Measurements from ENCODE around the gene HNRNPUL1.
A peak's percentile ranks its signal among the peaks of the same experiment; 100 is the strongest.

HNRNPUL1 gene

GRCh38 chr19:41328157-41328841 is 64.1 kb downstream of the HNRNPUL1 start:
- Histone ChIP-seq H3K4me3 (replicated peaks; ENCODE audit: low read depth, low read length) (peak overlapping the region; percentile 72), H3K36me3 (ENCODE audit: control insufficient read depth, insufficient read depth, low read length) (peaks cover 13% of the 10 kb centered on the region), H3K27me3 (replicated peaks; ENCODE audit: control insufficient read depth, insufficient read depth, low read length) (no peaks in the 10 kb centered on the region)
- no peak for DNase-seq (ENCODE audit: extremely low read depth, insufficient read length)
- TF ChIP-seq, protein P1, sequence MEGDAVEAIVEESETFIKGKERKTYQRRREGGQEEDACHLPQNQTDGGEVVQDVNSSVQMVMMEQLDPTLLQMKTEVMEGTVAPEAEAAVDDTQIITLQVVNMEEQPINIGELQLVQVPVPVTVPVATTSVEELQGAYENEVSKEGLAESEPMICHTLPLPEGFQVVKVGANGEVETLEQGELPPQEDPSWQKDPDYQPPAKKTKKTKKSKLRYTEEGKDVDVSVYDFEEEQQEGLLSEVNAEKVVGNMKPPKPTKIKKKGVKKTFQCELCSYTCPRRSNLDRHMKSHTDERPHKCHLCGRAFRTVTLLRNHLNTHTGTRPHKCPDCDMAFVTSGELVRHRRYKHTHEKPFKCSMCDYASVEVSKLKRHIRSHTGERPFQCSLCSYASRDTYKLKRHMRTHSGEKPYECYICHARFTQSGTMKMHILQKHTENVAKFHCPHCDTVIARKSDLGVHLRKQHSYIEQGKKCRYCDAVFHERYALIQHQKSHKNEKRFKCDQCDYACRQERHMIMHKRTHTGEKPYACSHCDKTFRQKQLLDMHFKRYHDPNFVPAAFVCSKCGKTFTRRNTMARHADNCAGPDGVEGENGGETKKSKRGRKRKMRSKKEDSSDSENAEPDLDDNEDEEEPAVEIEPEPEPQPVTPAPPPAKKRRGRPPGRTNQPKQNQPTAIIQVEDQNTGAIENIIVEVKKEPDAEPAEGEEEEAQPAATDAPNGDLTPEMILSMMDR (IDR thresholded peaks at IDR 0.05; ENCODE audit: insufficient read depth, low read length, poor library complexity, severe bottlenecking): no peak

DNA sequence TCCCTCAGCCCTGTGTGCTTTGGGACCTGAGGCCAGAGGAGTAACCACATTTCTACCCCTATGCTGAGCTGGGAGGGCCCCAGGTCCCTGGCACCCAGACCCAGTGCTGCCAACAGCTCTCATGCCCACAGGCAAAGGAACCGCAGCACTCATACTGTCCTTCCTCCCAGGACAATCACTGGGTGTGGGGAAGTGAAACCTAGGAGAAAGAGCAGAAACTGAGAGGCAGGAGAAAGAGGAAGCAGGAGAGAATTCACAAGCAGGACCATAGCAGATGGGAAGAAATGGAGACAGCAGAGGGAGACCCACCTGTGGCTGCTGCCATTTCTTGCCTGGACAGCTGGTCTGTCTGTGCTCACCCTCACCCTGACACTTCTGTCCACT is 64.7 kb downstream of the HNRNPUL1 start:
- no peak for DNase-seq (ENCODE audit: extremely low read depth, insufficient read length)
- no peak overlapping the region for H3K4me3 ChIP-seq (replicated peaks; ENCODE audit: low read depth, low read length)
- H3K27me3 ChIP-seq (replicated peaks; ENCODE audit: control insufficient read depth, insufficient read depth, low read length): no peaks in the 10 kb centered on the region
- TF ChIP-seq, protein P1 (IDR thresholded peaks at IDR 0.05; ENCODE audit: insufficient read depth, low read length, poor library complexity, severe bottlenecking): no peak
- peaks cover 10% of the 10 kb centered on the region for H3K36me3 ChIP-seq (ENCODE audit: control insufficient read depth, insufficient read depth, low read length)

- no peak overlapping the region for H3K4me3 ChIP-seq (replicated peaks; ENCODE audit: low read depth, low read length)
- peaks cover 9% of the 10 kb centered on the region for H3K36me3 ChIP-seq (ENCODE audit: control insufficient read depth, insufficient read depth, low read length)
- H3K27me3 ChIP-seq (replicated peaks; ENCODE audit: control insufficient read depth, insufficient read depth, low read length): no peaks in the 10 kb centered on the region
- DNase-seq (ENCODE audit: extremely low read depth, insufficient read length): no peak
- TF ChIP-seq, protein P1 (IDR thresholded peaks at IDR 0.05; ENCODE audit: insufficient read depth, low read length, poor library complexity, severe bottlenecking): no peak
Measured at GRCh38 chr19:41330481-41330880, 66.3 kb downstream of the HNRNPUL1 start.

DNA sequence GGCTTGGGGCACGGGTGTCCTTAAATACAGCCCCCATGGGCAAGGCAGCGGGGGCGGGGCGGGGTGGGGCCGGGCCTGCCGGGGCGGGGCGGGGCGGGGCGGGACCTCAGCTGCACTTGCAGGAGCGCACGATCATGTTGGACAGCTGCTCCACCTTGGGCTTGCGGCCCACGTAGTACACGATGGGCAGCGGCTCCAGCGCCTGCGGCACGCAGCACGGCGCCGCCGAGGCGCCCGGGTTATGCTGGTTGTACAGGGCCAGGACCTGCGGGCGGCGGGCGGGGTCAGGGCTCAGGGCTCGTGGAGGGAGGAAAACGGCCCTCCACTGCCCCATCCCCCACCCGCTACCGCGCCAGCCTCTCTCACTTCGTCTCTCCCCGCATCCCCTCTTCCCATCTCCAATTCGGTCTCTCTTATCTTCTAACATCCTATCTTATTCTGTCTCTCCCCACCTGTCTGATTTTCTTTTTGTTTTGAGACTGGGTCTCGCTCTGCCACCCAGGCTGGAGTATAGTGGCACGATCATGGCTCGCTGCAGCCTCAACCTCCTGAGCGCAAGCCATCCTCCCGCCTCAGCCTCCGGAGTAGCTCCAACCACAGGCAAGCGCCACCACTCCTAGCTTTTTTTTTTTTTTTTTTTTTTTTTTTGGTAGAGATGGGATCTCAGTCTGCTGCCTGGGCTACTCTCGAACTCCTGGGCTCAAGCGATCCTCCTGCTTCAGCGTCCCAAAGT is 66.9 kb downstream of the HNRNPUL1 start:
- no peak for DNase-seq (ENCODE audit: extremely low read depth, insufficient read length)
- Histone ChIP-seq H3K4me3 (replicated peaks; ENCODE audit: low read depth, low read length) (no peak overlapping the region), H3K27me3 (replicated peaks; ENCODE audit: control insufficient read depth, insufficient read depth, low read length) (no peaks in the 10 kb centered on the region), H3K36me3 (ENCODE audit: control insufficient read depth, insufficient read depth, low read length) (peaks cover 9% of the 10 kb centered on the region)
- TF ChIP-seq, protein P1 (IDR thresholded peaks at IDR 0.05; ENCODE audit: insufficient read depth, low read length, poor library complexity, severe bottlenecking): no peak

GRCh38 chr19:41332000-41332399 is 67.8 kb downstream of the HNRNPUL1 start:
- TF ChIP-seq, protein P1 (IDR thresholded peaks at IDR 0.05; ENCODE audit: insufficient read depth, low read length, poor library complexity, severe bottlenecking): no peak
- Histone ChIP-seq H3K4me3 (replicated peaks; ENCODE audit: low read depth, low read length) (no peak overlapping the region), H3K27me3 (replicated peaks; ENCODE audit: control insufficient read depth, insufficient read depth, low read length) (no peaks in the 10 kb centered on the region), H3K36me3 (ENCODE audit: control insufficient read depth, insufficient read depth, low read length) (peaks cover 9% of the 10 kb centered on the region)
- DNase-seq (ENCODE audit: extremely low read depth, insufficient read length): no peak

Data from GM06990 (cell line).